Left lobe of liver (tissue), 2 donors: ENCODE results near the gene CYP2B6. TPM values are rescaled to one million over a fixed set of nuclear protein-coding genes. Genes with fewer than 3 reads are reported as not detected.
"Not testable (repeated sequence)": the region's sequence is repeated elsewhere in the genome, so short reads cannot be mapped to it uniquely, and the experiment has no call there.

Experiments
- ATAC-seq: fragments of 200-7000 bp; cut with Tn5 transposase; one replicate; pipeline ENCODE4 v1.9.1; 2020; ENCODE audit warnings: mild to moderate bottlenecking, moderate library complexity
- DNase-seq: peaks from one replicate; pipeline ENCODE4 v3.0.0-alpha.2; 2020; ENCODE audit warnings: low spot score
- total RNA-seq: library from RNA; stranded (reverse); gene quantifications from one replicate; pipeline ENCODE4 v1.2.1, GENCODE V29; 2021
- donor health status: DM: no; HTN: no; CAD: no; lungs with moderate emphysema.
- donor health status: DM: no; HTN: yes; CAD: no.

The CYP2B6 gene
- total RNA-seq = 801 TPM

- ATAC-seq = peak; percentile 67
- DNase-seq = peak; percentile 87
Observed at GRCh38 chr19:40990972-40991381, at the start of gene CYP2B6. Gene CYP2B6 (plus strand): TSS chr19:40991282. CDS start chr19:40991306, 24 bp downstream.

GRCh38 chr19:40941481-40942219, 49.4 kb upstream of the CYP2B6 start:
- DNase-seq = no peak
- ATAC-seq = peak; percentile 52

DNA sequence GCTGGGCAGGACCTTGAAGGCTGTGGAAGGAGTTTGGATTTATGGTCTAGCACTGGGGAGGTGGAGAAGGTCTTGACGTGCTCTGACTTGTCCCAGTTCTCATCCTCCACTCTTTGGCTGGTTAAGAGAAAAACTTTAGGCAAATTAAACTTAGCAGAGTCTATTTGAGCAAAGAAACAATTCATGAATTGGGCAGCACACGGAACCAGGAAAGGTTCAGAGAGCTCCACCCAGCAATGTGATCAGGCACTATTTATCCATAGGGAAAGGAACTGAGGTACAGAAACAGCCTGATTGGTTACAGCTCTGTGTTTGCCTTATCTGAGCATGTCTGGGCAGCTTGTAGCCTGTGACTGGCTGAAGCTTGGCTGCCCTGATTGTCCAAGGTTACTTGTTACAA, 45.4 kb upstream of the CYP2B6 start:
- ATAC-seq = peak; percentile 3
- DNase-seq = no peak

- DNase-seq = no peak
- no peak for ATAC-seq
Observed at GRCh38 chr19:40947114-40947513, 44.0 kb upstream of the CYP2B6 start.

GRCh38 chr19:40947573-40947972, 43.5 kb upstream of the CYP2B6 start:
- peak; percentile 76 for DNase-seq
- ATAC-seq = peak; percentile 69

DNA sequence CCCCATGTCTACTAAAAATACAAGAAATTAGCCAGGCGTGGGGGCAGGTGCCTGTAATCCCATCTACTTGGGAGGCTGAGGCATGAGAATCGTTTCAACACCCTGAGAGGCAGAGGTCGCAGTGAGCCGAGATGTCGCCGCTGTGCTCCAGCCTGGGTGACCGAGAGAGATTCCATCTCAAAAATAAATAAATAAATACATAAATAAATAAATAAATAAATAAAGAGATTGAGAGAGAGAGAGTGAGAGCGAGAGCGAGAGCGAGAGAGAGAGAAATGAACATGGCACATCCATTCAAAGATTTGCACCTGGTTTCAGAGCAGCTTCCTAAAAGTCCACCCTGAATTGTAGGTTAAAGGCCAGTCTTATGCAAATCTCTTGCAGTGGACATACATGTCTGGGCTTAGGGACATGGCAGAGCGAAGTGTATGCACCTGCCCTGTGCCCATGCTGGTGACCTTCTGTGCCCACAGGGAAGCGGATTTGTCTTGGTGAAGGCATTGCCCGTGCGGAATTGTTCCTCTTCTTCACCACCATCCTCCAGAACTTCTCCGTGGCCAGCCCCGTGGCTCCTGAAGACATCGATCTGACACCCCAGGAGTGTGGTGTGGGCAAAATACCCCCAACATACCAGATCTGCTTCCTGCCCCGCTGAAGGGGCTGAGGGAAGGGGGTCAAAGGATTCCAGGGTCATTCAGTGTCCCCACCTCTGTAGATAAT, 42.3 kb upstream of the CYP2B6 start:
- DNase-seq = no peak
- peak; percentile 5 for ATAC-seq

DNA sequence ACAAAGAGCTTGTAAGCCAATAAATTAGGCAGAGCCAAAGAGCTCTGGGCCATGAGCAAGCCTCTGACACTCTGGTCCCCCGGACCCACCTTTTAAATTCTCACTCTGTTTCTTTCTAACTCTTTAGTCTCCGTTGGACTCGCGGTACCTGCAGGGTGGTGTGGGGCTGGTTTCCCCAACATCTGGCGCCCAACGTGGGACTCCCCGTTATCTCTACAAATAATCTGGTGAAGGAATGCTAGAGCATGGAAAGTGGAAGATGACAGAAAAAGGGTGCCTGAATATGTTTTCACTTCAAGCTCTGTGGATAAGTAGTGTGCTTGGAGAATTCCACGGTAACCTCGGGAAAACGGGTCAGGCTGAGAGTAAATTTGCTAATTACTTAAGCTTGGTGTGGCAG, 36.5 kb upstream of the CYP2B6 start:
- no peak for ATAC-seq
- DNase-seq = no peak

DNA sequence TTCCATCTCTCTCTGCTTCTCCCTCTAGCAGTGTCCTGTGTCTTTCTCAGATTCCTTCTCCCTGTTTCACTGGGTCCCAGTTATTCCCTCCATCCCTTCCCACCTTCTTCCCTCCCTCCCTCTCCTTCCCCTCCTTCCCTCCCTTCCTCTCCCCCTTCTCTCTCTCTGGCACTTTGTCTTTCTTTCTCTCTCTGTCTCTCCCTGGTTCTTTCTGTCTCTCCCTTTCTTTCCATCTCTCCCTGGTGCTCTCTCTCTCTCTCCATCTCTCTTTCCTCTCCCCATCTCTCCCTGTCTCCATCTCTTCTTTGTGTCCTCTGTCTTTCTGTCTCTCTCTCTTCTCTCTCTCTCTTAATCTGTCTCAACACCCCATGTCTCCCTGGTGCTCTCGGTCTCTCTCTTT, 31.7 kb upstream of the CYP2B6 start:
- ATAC-seq = no peak
- DNase-seq = no peak

DNA sequence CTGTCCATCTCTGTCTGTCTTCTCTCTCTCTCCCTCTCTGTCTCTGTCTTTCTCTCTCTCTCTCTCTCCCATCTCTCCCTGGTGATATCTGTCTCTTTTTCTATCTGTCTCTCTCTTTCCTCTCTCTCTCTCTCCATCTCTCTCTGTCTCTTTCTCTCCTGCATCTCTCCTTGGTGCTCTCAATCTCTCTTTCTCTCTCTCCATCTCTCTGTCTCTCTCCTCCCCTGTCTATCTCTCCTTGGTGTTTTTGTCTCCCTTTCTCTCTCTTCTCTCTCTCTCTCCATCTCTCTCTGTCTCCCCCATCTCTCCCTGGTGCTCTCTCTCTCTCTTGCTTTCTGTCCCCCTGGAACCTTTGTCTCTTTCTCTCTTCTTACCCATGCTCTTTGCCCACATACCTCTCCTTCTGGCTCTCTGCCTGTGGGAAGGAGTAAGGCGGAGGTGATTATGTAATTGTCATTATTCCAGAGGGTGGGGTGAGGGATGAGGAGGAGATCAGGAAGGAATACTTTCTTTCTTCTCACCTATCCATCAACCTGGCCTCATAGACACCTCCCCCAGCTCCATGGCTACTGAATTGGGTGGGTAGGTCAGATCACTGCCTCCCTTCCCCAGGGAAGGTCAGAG, 30.9 kb upstream of the CYP2B6 start:
- ATAC-seq (no peak), DNase-seq (no peak)

DNA sequence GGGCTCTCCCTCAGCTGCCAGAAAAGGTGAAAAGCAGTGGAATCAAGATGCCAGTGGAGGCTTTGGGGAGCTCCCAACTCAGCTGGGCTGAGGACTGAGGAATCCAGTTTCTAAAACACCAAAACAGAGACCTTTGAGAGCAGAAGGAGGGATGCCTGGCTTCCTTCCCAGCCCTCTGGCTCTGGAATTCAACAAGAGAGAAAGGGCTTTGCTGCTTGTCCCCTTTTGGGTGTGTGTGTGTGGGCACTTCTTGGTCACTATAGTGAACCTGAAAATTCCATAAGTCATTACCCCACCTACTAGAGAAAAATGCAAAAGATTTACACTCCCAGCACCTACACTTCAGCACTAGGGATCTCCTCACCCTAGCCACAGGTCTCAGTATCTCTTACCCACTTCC, 30.3 kb upstream of the CYP2B6 start:
- ATAC-seq (no peak), DNase-seq (no peak)

DNA sequence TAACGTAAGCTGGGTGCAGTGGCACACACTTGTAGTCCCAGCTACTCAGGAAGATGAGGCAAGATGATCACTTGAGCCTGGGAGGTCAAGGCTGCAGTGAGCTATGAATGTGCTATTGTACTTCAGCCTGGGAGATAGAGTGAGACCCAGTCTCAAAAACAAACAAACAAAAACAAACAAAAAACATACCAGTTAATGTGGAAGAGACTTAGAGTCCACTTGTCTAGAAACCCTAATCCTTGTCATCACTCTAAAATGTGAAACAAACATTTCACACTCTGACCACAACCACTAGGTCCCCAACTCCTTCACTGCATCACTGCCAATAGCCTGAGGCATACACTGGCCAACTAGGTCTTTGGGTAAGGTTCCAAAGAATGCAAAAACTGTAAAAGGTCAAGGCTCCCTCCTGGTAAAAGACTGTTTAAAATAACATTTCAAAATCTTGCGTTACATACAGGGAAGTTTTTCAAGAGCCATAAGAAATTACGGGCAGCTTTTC, 28.6 kb upstream of the CYP2B6 start:
- ATAC-seq (no peak), DNase-seq (no peak)

DNA sequence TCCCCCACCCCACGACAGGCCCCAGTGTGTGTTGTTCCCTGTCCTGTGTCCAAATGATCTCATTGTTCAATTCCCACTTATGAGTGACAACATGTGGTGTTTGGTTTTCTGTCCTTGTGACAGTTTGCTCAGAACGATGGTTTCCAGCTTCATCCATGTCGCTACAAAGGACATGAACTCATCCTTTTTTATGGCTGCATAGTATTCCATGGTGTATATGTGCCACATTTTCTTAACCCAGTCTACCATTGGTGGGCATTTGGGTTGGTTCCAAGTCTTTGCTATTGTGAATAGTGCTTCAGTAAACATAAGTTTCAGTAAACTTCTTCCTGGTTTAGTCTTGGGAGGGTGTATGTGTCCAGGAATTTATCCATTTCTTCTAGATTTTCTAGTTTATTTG, 26.7 kb upstream of the CYP2B6 start:
- DNase-seq, ATAC-seq: not testable (repeated sequence)

DNA sequence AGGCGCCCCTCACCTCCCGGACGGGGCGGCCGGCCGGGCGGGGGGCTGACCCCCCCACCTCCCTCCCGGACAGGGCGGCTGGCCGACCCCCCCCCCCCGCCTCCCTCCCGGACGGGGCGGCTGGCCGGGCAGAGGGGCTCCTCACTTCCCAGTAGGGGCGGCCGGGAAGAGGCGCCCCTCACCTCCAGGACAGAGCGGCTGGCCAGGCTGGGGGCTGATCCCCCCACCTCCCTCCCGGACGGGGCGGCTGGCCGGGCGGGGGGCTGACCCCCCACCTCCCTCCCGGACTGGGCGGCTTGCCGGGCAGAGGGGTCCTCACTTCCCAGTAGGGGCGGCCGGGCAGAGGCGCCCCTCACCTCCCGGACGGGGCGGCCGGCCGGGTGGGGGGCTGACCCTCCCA, 25.7 kb upstream of the CYP2B6 start:
- ATAC-seq, DNase-seq: not testable (repeated sequence)

GRCh38 chr19:40966591-40966990, 24.5 kb upstream of the CYP2B6 start:
- not testable (repeated sequence) for ATAC-seq, DNase-seq

DNA sequence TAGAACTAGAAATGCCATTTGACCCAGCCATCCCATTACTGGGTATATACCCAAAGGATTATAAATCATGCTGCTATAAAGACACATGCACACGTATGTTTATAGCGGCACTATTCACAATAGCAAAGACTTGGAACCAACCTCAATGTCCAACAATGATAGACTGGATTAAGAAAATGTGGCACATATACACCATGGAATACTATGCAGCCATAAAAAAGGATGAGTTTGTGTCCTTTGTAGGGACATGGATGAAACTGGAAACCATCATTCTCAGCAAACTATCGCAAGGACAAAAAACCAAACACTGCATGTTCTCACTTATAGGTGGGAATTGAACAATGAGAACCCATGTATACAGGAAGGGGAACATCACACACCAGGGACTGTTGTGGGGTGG, 23.0 kb upstream of the CYP2B6 start:
- not testable (repeated sequence) for ATAC-seq

GRCh38 chr19:40969721-40970120, 21.4 kb upstream of the CYP2B6 start:
- not testable (repeated sequence) for ATAC-seq, DNase-seq

More for the DNA sequence above, 23.0 kb upstream of the CYP2B6 start:
- DNase-seq = not testable (repeated sequence)

DNA sequence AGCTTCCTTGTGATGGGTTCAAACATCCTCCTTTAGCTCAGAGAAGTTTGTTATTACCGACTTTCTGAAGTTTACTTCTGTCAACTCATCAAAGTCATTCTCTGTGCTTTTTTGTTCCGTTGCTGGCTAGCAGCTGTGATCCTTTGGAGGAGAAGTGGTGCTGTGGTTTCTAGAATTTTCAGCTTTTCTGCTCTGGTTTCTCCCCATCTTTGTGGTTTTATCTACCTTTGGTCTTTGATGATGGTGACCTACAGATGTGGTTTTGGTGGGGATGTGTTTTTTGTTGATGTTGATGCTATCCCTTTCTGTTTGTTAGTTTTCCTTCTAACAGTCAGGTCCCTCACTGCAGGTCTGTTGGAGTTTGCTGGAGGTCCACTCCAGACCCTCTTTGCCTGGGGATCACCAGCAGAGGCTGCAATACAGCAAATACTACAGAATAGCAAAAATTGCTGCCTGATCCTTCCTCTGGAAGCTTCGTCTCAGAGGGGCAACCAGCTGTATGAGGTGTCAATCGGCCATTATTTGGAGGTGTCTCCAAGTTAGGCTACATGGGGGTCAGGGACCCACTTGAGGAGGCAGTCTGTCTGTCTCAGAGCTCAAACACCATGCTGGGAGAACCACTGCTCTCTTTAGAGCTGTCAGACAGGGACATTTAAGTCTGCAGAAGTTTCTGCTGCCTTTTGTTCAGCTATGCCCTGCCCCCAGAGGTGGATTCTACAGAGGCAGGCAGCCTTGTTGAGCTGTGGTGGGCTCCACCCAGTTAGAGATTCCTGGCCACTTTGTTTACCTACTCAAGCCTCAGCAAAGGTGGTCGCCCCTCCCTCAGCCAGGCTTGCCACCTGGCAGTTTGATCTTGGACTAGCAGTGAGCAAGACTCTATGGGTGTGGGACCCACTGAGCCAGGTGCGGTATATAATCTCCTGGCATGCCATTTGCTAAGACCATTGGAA, 20.4 kb upstream of the CYP2B6 start:
- DNase-seq, ATAC-seq: not testable (repeated sequence)

DNA sequence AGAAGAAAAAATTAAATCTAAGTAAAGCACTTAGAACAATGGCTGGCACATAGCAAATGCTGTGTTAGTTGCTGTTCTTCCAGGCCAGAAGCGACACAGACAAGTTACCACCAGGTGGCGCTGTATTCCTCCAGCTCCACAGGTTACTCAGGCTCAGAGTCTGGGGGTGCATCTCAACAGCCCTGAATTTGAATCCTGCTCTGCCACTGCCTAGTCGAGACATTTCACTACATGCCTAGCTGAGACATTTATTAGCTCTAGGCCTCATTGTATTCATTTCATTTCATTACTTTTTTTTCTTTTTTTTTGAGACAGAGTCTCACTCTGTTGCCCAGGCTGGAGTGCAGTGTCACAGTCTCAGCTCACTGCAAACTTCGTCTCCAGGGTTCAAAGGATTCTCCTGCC, 16.4 kb upstream of the CYP2B6 start:
- ATAC-seq (peak; percentile 88), DNase-seq (peak; percentile 79)

DNA sequence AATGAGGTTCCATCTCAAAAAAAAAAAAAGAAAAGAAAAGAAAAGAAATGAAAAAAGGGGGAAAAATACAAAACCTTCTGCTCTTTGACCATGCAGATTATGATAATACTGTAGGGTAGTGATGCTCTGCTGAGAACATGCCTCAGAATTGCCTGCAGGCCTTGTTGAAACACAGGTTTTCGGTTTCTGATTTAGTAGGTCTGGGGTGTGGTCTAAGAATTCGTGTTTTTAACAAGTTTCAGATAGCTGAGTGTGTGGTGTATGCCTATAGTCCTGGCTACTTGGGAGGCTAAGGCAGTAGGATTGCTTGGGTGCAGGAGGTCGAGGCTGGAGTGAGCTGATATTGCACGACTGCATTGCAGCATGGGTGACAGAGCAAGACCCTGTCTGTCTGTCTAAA, 14.9 kb upstream of the CYP2B6 start:
- no peak for DNase-seq
- no peak for ATAC-seq

- no peak for ATAC-seq
- DNase-seq = no peak
Observed at GRCh38 chr19:40976724-40977123, 14.4 kb upstream of the CYP2B6 start.
